Central memory CD8-positive, alpha-beta T cell (primary cell): Measurements from ENCODE around the gene SELE.

Experiments
- ATAC-seq: fragments of 150-1000 bp; cut with Tn5 transposase; replicated peaks from 2 replicates; pipeline ENCODE4 v1.10.0; 2022; ENCODE audit warnings: mild to moderate bottlenecking, moderate FRiP score, moderate number of reproducible peaks; ENCODE audit not compliant: poor library complexity, severe bottlenecking; ENCODE audit errors: extremely low read depth
- DNase-seq, 2 donors: peaks; one replicate each; pipeline ENCODE4 v3.0.0; 2021; ENCODE audit warnings: low spot score in 2 of 2
- H3K27ac Mint-ChIP-seq: one replicate; pipeline ENCODE4 v1.8.0; 2022; ENCODE audit warnings: low read depth, mild to moderate bottlenecking, moderate library complexity, mixed read lengths
- H3K27me3 Mint-ChIP-seq: one replicate; pipeline ENCODE4 v1.8.0; 2022; ENCODE audit warnings: mixed read lengths
- H3K36me3 Mint-ChIP-seq: one replicate; pipeline ENCODE4 v1.8.0; 2022; ENCODE audit warnings: mild to moderate bottlenecking, moderate library complexity, mixed read lengths; ENCODE audit not compliant: insufficient read depth
- H3K4me1 Mint-ChIP-seq: one replicate; pipeline ENCODE4 v1.8.0; 2022; ENCODE audit warnings: mixed read lengths
- H3K4me3 Mint-ChIP-seq: one replicate; pipeline ENCODE4 v1.8.0; 2022; ENCODE audit warnings: mild to moderate bottlenecking, moderate library complexity, mixed read lengths
- H3K9me3 Mint-ChIP-seq: one replicate; pipeline ENCODE4 v1.8.0; 2022; ENCODE audit warnings: mixed read lengths

The SELE gene

GRCh38 chr1:169712309-169712631 lies 21.6 kb downstream of the SELE start:
- no peak for ATAC-seq
- H3K27ac Mint-ChIP-seq: no peak overlapping the region

DNA sequence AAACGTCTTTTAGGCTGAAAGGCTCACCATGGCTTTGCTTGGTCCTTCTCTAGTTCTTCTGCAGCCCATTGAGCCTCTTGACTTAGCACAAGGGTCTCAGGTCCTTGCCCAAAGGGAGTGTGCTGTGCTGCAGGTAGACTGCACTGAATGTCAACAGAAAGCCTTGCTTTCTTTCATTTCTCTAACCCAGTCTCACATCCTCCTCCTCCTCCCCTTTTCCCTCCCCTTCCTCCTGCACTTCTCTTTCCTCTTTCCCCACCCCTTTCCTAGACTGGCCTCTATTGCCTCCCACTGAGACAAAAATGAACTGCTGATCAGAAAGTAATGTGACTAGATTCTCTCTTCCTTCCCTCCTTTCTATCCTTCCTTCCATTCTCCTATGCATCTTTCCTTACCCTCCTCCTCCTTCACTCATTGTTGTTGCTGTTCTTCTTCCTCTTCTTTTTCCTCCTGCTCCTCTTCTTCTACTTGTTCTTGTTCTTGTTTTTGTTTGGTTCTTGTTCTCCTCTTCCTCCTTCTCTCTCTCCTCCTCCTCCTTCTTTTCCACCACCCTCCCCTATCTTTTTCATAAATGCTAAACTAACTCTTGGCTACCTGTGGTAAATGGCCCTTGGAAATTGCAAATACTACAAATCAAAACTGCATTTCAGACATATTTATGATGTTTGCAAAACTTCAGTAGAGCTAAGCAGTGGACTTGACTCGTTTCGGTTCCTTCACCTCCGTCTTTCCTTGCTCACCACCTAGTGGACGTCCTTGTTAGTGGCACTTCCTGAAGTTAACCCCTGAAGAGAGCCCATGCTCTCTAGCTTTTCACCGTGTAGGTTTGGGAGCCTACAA lies 22.2 kb downstream of the SELE start, which contains the start of gene SELL:
TSS of gene SELL (minus strand) at position 152 of the 840 bp plus-strand sequence. CDS start at position 30, 122 bp downstream.
- no peaks in the 10 kb centered on the region for H3K9me3 Mint-ChIP-seq
- no peaks in the 10 kb centered on the region for H3K27me3 Mint-ChIP-seq
- peaks cover 34% of the 10 kb centered on the region for H3K4me1 Mint-ChIP-seq
- ATAC-seq: peak; percentile 85
- peaks cover 21% of the 10 kb centered on the region for H3K36me3 Mint-ChIP-seq
- peak within 1 kb of the TSS; percentile 84 for H3K27ac Mint-ChIP-seq
- peak; percentile 57 to 64 for DNase-seq
- H3K4me3 Mint-ChIP-seq: peak within 1 kb of the TSS; percentile 85

More at GRCh38 chr1:169712309-169712631, 21.6 kb downstream of the SELE start:
- DNase-seq: no peak
- peak overlapping the region; percentile 85 for H3K4me3 Mint-ChIP-seq
- H3K9me3 Mint-ChIP-seq: no peaks in the 10 kb centered on the region
- H3K36me3 Mint-ChIP-seq: peaks cover 15% of the 10 kb centered on the region
- peaks cover 28% of the 10 kb centered on the region for H3K4me1 Mint-ChIP-seq
- H3K27me3 Mint-ChIP-seq: no peaks in the 10 kb centered on the region

DNA sequence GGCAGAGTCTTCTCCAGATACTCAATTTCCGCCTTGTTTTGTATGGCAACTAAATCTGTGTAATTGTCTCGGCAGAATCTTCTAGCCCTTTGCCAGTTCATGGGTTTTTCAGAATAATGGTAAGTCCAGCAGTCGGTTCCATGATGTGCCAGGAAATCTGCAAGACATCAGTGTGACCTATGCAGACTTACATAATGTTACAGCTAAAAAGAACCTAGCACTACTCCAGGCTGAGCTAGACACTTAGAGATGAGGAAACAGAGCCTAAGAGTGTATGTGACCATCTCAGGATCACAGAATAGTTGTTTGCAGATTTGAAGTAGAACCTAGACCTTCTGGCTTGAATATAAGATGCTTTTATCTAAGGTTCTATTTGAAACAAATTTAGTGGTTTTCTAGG lies 25.2 kb downstream of the SELE start:
- ATAC-seq: peak; percentile 53
- no peak for DNase-seq
- H3K4me3 Mint-ChIP-seq: peak overlapping the region; percentile 85
- H3K4me1 Mint-ChIP-seq: peaks cover 63% of the 10 kb centered on the region
- peak overlapping the region; percentile 84 for H3K27ac Mint-ChIP-seq
- no peaks in the 10 kb centered on the region for H3K9me3 Mint-ChIP-seq
- no peaks in the 10 kb centered on the region for H3K27me3 Mint-ChIP-seq
- H3K36me3 Mint-ChIP-seq: peaks cover 51% of the 10 kb centered on the region

DNA sequence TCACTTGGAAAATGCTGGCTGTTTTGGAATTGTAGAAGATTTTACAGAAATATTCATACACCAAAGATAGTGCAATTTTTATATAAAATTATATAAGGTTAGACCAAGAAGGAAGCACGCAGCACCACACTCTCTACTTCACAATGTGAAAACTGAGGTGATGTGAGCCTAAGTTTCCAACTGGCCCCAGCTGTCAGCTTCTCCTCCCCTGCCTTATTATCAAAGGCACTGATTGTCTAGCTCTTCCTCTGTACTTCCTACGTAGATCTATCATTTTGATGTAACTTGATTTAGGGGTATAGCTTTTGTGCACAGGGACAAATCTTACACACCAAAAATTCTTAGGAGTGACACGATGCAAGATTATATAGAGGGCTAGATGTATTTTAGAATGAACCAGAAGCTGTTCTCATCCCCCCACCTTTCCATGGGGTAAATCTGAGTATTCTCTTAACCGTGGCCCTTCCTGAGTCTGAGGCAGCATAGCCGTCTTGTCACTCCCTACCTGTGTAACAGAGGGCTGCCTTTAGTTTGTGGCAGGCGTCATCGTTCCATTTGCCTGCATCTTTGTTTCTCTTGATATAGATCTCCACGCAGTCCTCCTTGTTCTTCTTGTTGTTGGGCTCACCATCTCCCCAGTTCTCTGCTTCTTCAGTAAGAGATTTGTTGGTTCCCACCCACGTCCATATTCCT lies 25.8 kb downstream of the SELE start:
- Mint-ChIP-seq H3K27ac (peak overlapping the region; percentile 84), H3K4me1 (peaks cover 69% of the 10 kb centered on the region), H3K4me3 (peak overlapping the region; percentile 85), H3K27me3 (no peaks in the 10 kb centered on the region), H3K36me3 (peaks cover 57% of the 10 kb centered on the region), H3K9me3 (no peaks in the 10 kb centered on the region)
- peak; percentile 26 for ATAC-seq
- no peak for DNase-seq

DNA sequence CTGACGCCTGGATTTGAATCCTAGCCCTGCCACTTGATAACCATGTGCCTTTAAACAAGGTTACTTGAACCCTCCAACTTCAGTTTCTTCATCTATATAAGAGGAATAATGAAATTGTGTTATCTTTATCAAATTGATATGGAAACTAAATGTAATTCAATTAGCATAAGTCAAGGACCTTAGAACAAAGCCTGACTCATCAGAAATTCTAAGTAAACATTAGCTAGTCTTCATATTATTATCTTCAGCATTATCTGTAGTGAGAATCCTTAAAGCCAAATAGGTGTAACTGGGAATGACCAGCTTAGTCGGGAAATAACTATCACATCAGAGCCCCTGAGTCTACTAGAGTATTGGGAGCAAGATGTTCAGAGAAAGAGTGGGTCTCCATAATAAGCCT lies 29.1 kb downstream of the SELE start:
- no peak for ATAC-seq
- Mint-ChIP-seq H3K4me1 (peaks cover 84% of the 10 kb centered on the region), H3K27me3 (no peaks in the 10 kb centered on the region), H3K9me3 (no peaks in the 10 kb centered on the region), H3K27ac (peak overlapping the region; percentile 86), H3K36me3 (peaks cover 77% of the 10 kb centered on the region), H3K4me3 (peak overlapping the region; percentile 85)
- no peak for DNase-seq

- peaks cover 88% of the 10 kb centered on the region for H3K4me1 Mint-ChIP-seq
- ATAC-seq (peak; percentile 71), DNase-seq (no peak)
- H3K36me3 Mint-ChIP-seq: peaks cover 79% of the 10 kb centered on the region
- H3K27ac Mint-ChIP-seq: peak overlapping the region; percentile 71
- peak overlapping the region; percentile 85 for H3K4me3 Mint-ChIP-seq
- no peaks in the 10 kb centered on the region for H3K9me3 Mint-ChIP-seq
- no peaks in the 10 kb centered on the region for H3K27me3 Mint-ChIP-seq
These were observed 32.4 kb downstream of the SELE start for GRCh38 chr1:169701261-169702005.

GRCh38 chr1:169699707-169700106 lies 34.2 kb downstream of the SELE start:
- DNase-seq (no peak), ATAC-seq (no peak)
- H3K4me3 Mint-ChIP-seq: peak overlapping the region; percentile 50
- peaks cover 71% of the 10 kb centered on the region for H3K36me3 Mint-ChIP-seq
- no peaks in the 10 kb centered on the region for H3K27me3 Mint-ChIP-seq
- no peaks in the 10 kb centered on the region for H3K9me3 Mint-ChIP-seq
- peak overlapping the region; percentile 89 for H3K27ac Mint-ChIP-seq
- H3K4me1 Mint-ChIP-seq: peaks cover 88% of the 10 kb centered on the region

GRCh38 chr1:169698976-169699375 lies 34.9 kb downstream of the SELE start:
- Mint-ChIP-seq H3K27ac (peak overlapping the region; percentile 89), H3K4me1 (peaks cover 89% of the 10 kb centered on the region), H3K27me3 (no peaks in the 10 kb centered on the region), H3K4me3 (peak overlapping the region; percentile 50), H3K36me3 (peaks cover 67% of the 10 kb centered on the region), H3K9me3 (no peaks in the 10 kb centered on the region)
- ATAC-seq (no peak), DNase-seq (no peak)

DNA sequence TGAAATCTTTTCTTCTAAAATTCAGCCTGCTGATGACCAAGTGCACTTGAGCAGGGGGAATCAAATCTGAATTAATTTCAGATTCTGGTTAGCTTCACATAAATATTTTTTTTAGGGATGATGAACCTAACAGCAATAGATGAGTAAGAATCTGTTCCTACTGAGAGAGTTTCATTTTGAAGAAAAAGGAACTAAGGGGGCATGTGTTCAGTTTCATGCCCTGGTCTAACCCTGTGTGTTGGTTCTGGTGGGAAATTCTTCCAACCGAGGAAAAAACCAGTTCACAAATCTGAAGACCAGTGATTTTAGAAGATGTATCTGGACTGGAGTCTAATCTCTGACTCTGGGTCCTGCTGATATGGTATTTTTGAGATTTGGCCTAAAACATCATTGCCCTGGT lies 36.1 kb downstream of the SELE start:
- no peak for ATAC-seq
- peak overlapping the region; percentile 89 for H3K27ac Mint-ChIP-seq
- peaks cover 59% of the 10 kb centered on the region for H3K36me3 Mint-ChIP-seq
- no peaks in the 10 kb centered on the region for H3K9me3 Mint-ChIP-seq
- peaks cover 89% of the 10 kb centered on the region for H3K4me1 Mint-ChIP-seq
- H3K4me3 Mint-ChIP-seq: peak overlapping the region; percentile 50
- H3K27me3 Mint-ChIP-seq: no peaks in the 10 kb centered on the region
- DNase-seq: no peak

GRCh38 chr1:169696273-169697100 lies 37.4 kb downstream of the SELE start:
- no peaks in the 10 kb centered on the region for H3K27me3 Mint-ChIP-seq
- peak overlapping the region; percentile 82 for H3K27ac Mint-ChIP-seq
- peaks cover 60% of the 10 kb centered on the region for H3K36me3 Mint-ChIP-seq
- H3K4me3 Mint-ChIP-seq: peak overlapping the region; percentile 52
- ATAC-seq (no peak), DNase-seq (no peak)
- H3K9me3 Mint-ChIP-seq: no peaks in the 10 kb centered on the region
- H3K4me1 Mint-ChIP-seq: peaks cover 89% of the 10 kb centered on the region

DNA sequence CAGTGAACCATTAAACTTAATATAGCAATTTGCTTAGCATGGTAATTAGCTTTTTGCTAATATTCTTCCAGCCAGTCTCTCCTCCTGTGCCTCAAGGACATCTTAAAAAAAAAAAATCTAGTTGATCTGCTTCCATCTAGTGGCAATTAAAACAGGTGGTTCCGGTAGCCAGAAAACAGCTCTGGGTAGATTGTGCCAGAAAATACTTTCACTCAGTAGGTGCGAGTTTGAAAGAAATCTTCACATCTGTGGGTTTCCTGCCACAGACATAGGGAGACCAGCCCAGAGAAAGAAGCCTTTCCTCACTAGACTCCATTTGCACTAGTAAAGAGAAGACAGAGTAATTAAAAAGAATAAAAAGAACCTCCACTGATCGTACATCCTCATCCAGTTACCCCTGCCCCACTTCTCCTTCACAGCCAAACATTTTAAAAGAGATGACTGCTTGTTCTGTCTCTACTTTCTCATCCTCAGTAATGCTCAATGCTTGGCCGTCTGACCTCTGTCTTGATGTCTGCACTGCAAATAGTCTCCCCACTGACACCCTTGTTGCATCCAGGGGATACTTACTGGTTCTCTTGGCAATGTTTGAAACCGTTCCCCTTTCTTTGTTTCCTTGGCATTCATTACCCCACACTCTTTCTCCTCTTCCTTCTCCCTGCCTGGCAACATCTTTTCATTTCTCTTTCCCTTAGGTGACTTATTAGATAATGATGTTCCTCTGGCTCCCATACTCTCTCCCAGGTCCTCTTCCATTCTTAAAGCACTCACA lies 39.4 kb downstream of the SELE start:
- Mint-ChIP-seq H3K36me3 (peaks cover 57% of the 10 kb centered on the region), H3K27ac (peak overlapping the region; percentile 82), H3K4me1 (peaks cover 91% of the 10 kb centered on the region), H3K4me3 (peak overlapping the region; percentile 52), H3K27me3 (no peaks in the 10 kb centered on the region), H3K9me3 (no peaks in the 10 kb centered on the region)
- ATAC-seq (peak; percentile 77), DNase-seq (peak in 1 of 2 donors; percentile 59)
